ENCODE measurements around the gene DBX1.

The DBX1 gene

GRCh38 chr11:20112291-20113148 lies 47.8 kb downstream of the DBX1 start:
- Histone ChIP-seq H3K27ac (peak overlapping the region; percentile 93 to 96), H3K4me3 (peak overlapping the region; percentile 61)
- TF ChIP-seq CTCF (IDR thresholded peaks at IDR 0.05): no peak
- peak; percentile 94 for DNase-seq (ENCODE audit: low spot score)

- Histone ChIP-seq H3K27ac (peak overlapping the region; percentile 93 to 96), H3K4me3 (peak overlapping the region; percentile 61)
- DNase-seq (ENCODE audit: low spot score): no peak
- no peak for TF ChIP-seq CTCF (IDR thresholded peaks at IDR 0.05)
These were observed 48.4 kb downstream of the DBX1 start for GRCh38 chr11:20111871-20112270.

- peak overlapping the region; percentile 93 to 96 for H3K27ac ChIP-seq
- DNase-seq (ENCODE audit: low spot score): no peak
These were observed 49.2 kb downstream of the DBX1 start for GRCh38 chr11:20110908-20111669.

GRCh38 chr11:20109731-20110445 lies 50.4 kb downstream of the DBX1 start:
- Histone ChIP-seq H3K4me3 (no peak overlapping the region), H3K27ac (peak overlapping the region; percentile 93 to 96)
- TF ChIP-seq CTCF (IDR thresholded peaks at IDR 0.05): no peak
- no peak for DNase-seq (ENCODE audit: low spot score)

More at GRCh38 chr11:20110908-20111669, 49.2 kb downstream of the DBX1 start:
- TF ChIP-seq CTCF (IDR thresholded peaks at IDR 0.05): peak; percentile 74
- no peak overlapping the region for H3K4me3 ChIP-seq

Data from coronary artery (tissue), 2 donors.